Sigmoid colon (tissue), 7 donors: Measurements from ENCODE around the gene ZNF764. TPM values are rescaled to one million over a fixed set of nuclear protein-coding genes. Genes with fewer than 3 reads are reported as not detected.

Experiments used
- DNase-seq: peaks from one replicate; pipeline ENCODE4 v3.0.0-alpha.2; 2019
- H3K27ac ChIP-seq, 4 donors: fragments of 200-600 bp; sonication (generic); one replicate each; pipeline ENCODE4 v1.5.1; 2016 to 2019; ENCODE audit warnings: mild to moderate bottlenecking in 1 of 4
- H3K27me3 ChIP-seq, 3 donors: fragments of 200-600 bp; sonication (generic); one replicate each; pipeline ENCODE4 v1.5.1; 2019; ENCODE audit warnings: mild to moderate bottlenecking in 1 of 3
- H3K36me3 ChIP-seq, 4 donors: fragments of 200-600 bp; sonication (generic); one replicate each; pipeline ENCODE4 v1.5.1; 2016 to 2019
- H3K4me1 ChIP-seq, 4 donors: fragments of 200-600 bp; sonication (generic); one replicate each; pipeline ENCODE4 v1.5.1; 2017 to 2019
- H3K4me3 ChIP-seq, 4 donors: fragments of 200-600 bp; sonication (generic); one replicate each; pipeline ENCODE4 v1.5.1; 2017 to 2019; ENCODE audit warnings: mild to moderate bottlenecking in 2 of 4, moderate library complexity in 1 of 4
- H3K9me3 ChIP-seq, 4 donors: fragments of 200-600 bp in 3 of 4; sonication (generic) in 3 of 4; one replicate each; pipeline versions ENCODE4 v1.5.1 to v1.6.1; 2013 to 2019
- CTCF ChIP-seq, 4 experiments: fragments of 450-650 bp in 3 of 4; fragments of 200-600 bp in 1 of 4; IDR thresholded peaks; one replicate each; pipeline ENCODE4 v1.5.1; 2016 to 2019; ENCODE audit warnings: antibody characterized with exemption in 4 of 4, mild to moderate bottlenecking in 3 of 4, moderate library complexity in 2 of 4
- EP300 ChIP-seq, 4 donors: sonication (generic); formaldehyde crosslinking; IDR thresholded peaks; one replicate each; pipeline ENCODE4 v1.6.1; 2017; ENCODE audit warnings: antibody characterized with exemption in 4 of 4
- POLR2A ChIP-seq, 2 donors: fragments of 450-650 bp; IDR thresholded peaks; one replicate each; pipeline ENCODE4 v1.6.1; 2016; ENCODE audit warnings: antibody characterized with exemption in 2 of 2, mild to moderate bottlenecking in 2 of 2, moderate library complexity in 2 of 2
- POLR2AphosphoS5 ChIP-seq, 4 donors: sonication (generic); formaldehyde crosslinking; IDR thresholded peaks; one replicate each; pipeline ENCODE4 v1.6.1; 2017; ENCODE audit warnings: antibody characterized with exemption in 4 of 4
- WGBS, 2 donors: extraction: QIAGEN DNeasy Blood & Tissue Kit; methylation state at CpG; one replicate each; pipeline ENCODE4 v1.1.7; 2013; 5-methylcytosine and 5-hydroxymethylcytosine counted together
- intact Hi-C: fragments of 100-400 bp; cut with DNase I; formaldehyde crosslinking; loops from one replicate; pipeline ENCODE4 v1.15.1; 2023
- polyA plus RNA-seq, 3 donors: library from polyadenylated mRNA; stranded (reverse); fragments of 200-250 nt; gene quantifications; one replicate each; pipeline ENCODE4 v1.2.3, GENCODE V29; 2013
- total RNA-seq, 4 donors: library from RNA; depleted of rRNA; stranded (reverse); fragments of >200 nt; gene quantifications; one replicate each; pipeline ENCODE4 v1.1.0, GENCODE V29; 2016
- donor health status: healthy with polysubstance abuse.
- donor health status: Bipolar disorder and iron deficiency.
- donor health status: healthy.

The ZNF764 gene
- total and polyA plus RNA-seq, 7 donors = 3.5 to 8.6 (median 7.7) TPM

DNA sequence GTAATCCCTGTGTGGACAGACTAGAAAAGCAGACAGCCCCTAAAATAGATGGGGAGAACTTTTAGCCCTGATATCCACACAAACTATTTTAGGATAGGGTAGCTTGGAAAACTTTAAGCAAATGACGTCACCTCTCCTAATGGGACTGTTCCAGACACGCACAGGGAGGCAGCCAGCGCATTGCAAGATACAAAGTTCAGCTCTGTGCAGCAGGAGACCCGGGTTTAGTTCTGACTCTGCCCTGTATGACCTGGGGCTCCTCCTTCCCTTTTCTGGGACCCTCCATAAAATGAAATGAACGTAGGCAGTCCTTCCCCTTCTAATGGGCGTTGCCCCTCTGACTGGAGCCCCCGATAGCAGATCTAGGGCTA lies 45.8 kb upstream of the ZNF764 start:
- TF ChIP-seq POLR2AphosphoS5 (IDR thresholded peaks at IDR 0.05) = no peak
- no peak for TF ChIP-seq CTCF (IDR thresholded peaks at IDR 0.05)
- TF ChIP-seq POLR2A (IDR thresholded peaks at IDR 0.05) = no peak
- H3K4me1 ChIP-seq = peaks cover 0 to 19% (median 11%) of the 10 kb centered on the region in 4 donors
- no peaks in the 10 kb centered on the region for H3K9me3 ChIP-seq
- WGBS, 2 donors = 76 to 85% methylated on average over 7 of the region's 7 CpGs
- peaks cover 5 to 62% (median 21%) of the 10 kb centered on the region in 4 donors for H3K36me3 ChIP-seq
- intact Hi-C loops = no loop called here
- no peak overlapping the region for H3K27ac ChIP-seq
- no peak for DNase-seq
- no peaks in the 10 kb centered on the region for H3K27me3 ChIP-seq
- no peak overlapping the region for H3K4me3 ChIP-seq

DNA sequence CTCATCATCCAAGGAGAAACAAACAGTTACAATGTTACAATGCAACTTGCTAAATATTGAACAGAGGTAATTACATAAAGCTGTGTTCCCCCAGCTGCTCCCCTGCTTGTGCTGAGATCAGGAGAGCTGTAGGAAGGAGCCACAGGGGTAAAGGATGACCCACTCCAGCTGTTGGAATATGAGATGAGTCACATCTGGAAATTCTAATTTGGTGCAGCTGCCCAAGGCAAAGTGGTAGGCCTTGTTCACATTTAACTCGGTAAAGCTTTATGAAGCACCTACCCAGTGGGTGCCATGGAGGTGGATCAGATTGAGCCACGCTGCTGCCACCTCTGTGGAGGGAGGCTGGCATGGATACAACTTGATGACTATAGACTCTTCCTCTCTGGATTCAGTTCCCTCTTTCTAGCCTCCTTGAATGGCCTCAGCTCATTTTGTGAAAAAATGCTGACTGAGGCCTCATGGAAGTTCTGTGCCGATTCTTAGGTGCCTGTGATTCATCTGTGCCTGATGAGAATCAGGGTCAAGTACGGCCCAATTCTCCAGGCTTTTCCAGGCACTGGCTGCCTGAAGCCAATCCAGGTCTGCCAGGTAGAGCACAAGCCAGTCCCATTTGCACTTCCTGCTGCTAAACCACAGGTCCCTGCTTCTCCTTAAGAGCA lies 44.6 kb upstream of the ZNF764 start:
- 75 to 80% methylated on average over 4 of the region's 4 CpGs for WGBS, 2 donors

GRCh38 chr16:30601966-30602365 lies 43.8 kb upstream of the ZNF764 start:
- peak overlapping the region in 2 of 4 donors; percentile 16 to 35 for H3K27ac ChIP-seq
- intact Hi-C loops = no loop called here
- no peaks in the 10 kb centered on the region for H3K27me3 ChIP-seq
- H3K36me3 ChIP-seq = peaks cover 5 to 44% (median 21%) of the 10 kb centered on the region in 4 donors
- 77 to 87% methylated on average over 4 of the region's 4 CpGs for WGBS, 2 donors
- no peak overlapping the region for H3K4me3 ChIP-seq
- peaks cover 0 to 9% (median 4%) of the 10 kb centered on the region in 4 donors for H3K4me1 ChIP-seq
- DNase-seq = no peak
- no peaks in the 10 kb centered on the region for H3K9me3 ChIP-seq
- TF ChIP-seq POLR2AphosphoS5 (IDR thresholded peaks at IDR 0.05) = no peak
- no peak for TF ChIP-seq POLR2A (IDR thresholded peaks at IDR 0.05)

More for the DNA sequence above, 44.6 kb upstream of the ZNF764 start:
- Histone ChIP-seq H3K9me3 (no peaks in the 10 kb centered on the region), H3K4me3 (no peak overlapping the region), H3K36me3 (peaks cover 5 to 51% (median 21%) of the 10 kb centered on the region in 4 donors), H3K4me1 (peaks cover 0 to 9% (median 4%) of the 10 kb centered on the region in 4 donors), H3K27me3 (no peaks in the 10 kb centered on the region), H3K27ac (peak overlapping the region in 2 of 4 donors; percentile 22 to 35)
- DNase-seq = no peak
- TF ChIP-seq EP300 (IDR thresholded peaks at IDR 0.05) (no peak), POLR2AphosphoS5 (IDR thresholded peaks at IDR 0.05) (no peak), CTCF (IDR thresholded peaks at IDR 0.05) (no peak), POLR2A (IDR thresholded peaks at IDR 0.05) (no peak)
- intact Hi-C loops = no loop called here

DNA sequence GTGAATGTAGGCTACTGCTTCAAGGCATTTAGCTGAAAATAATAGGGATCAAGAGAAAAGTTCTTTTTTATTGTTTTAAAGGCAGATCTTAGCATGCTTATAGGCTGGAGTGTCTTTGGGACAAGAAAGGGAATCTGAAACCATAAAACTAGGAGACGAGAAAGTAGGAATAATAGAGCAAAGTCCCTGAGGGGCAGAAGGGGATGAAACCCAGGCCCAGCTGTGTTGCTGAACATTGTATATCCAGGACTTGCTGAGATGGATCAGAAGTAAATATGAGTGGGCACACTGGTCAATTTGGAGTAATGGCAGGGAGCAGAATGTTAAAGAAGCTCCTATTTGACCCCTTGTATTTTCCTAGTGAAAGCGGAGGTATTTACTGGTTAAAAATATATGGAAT lies 42.8 kb upstream of the ZNF764 start:
- DNase-seq = no peak
- Histone ChIP-seq H3K36me3 (peaks cover 5 to 33% (median 19%) of the 10 kb centered on the region in 4 donors), H3K27me3 (no peaks in the 10 kb centered on the region), H3K9me3 (no peaks in the 10 kb centered on the region), H3K4me1 (peaks cover 0 to 9% (median 4%) of the 10 kb centered on the region in 4 donors), H3K4me3 (no peak overlapping the region), H3K27ac (no peak overlapping the region)
- TF ChIP-seq POLR2AphosphoS5 (IDR thresholded peaks at IDR 0.05) = no peak
- TF ChIP-seq CTCF (IDR thresholded peaks at IDR 0.05) = no peak
- no peak for TF ChIP-seq EP300 (IDR thresholded peaks at IDR 0.05)
- TF ChIP-seq POLR2A (IDR thresholded peaks at IDR 0.05) = no peak
- intact Hi-C loops = no loop called here
- WGBS, 2 donors = 89 to 92% methylated on average over 2 of the region's 2 CpGs

DNA sequence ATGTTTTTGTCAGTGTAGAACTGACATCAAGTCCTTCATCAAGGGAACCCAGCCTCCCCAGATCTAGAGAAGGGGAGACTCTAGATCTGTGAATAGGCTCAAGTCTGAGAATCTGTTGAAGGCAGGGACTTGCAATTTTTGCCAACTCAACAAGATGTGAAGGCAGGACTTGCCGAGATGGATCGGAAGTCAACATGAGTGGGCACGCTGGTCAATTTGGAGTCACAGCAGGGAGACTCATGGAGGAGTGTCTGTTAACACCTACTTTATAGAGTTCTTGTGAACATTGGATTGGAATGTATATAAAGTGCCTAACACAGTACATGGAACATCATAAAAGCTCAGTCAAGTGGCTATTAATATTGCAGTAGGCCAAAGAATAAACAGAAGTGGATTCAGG lies 42.0 kb upstream of the ZNF764 start:
- 96% methylated on average over 3 of the region's 3 CpGs for WGBS, 2 donors
- intact Hi-C loops = no loop called here
- no peaks in the 10 kb centered on the region for H3K27me3 ChIP-seq
- no peaks in the 10 kb centered on the region for H3K9me3 ChIP-seq
- no peak overlapping the region for H3K27ac ChIP-seq
- H3K4me3 ChIP-seq = no peak overlapping the region
- peaks cover 0 to 9% (median 4%) of the 10 kb centered on the region in 4 donors for H3K4me1 ChIP-seq
- TF ChIP-seq EP300 (IDR thresholded peaks at IDR 0.05) = no peak
- no peak for TF ChIP-seq POLR2AphosphoS5 (IDR thresholded peaks at IDR 0.05)
- TF ChIP-seq POLR2A (IDR thresholded peaks at IDR 0.05) = no peak
- no peak for TF ChIP-seq CTCF (IDR thresholded peaks at IDR 0.05)
- no peak for DNase-seq
- peaks cover 5 to 26% (median 19%) of the 10 kb centered on the region in 4 donors for H3K36me3 ChIP-seq
